Activated B cell treated with CpG ODN at 0.5 μM for 24 hours (primary cell): ENCODE measurements around the gene EPO. TPM values are rescaled to one million over a fixed set of nuclear protein-coding genes. Genes with fewer than 3 reads are reported as not detected.

Source experiments
- ATAC-seq: fragments of 200-7000 bp; cut with Tn5 transposase; one replicate; pipeline ENCODE4 v1.10.0; 2021; ENCODE audit warnings: low read depth, mild to moderate bottlenecking, moderate library complexity
- CTCF ChIA-PET: fragments of 350-600 bp; sonication (Branson Sonifier 250); formaldehyde crosslinking; loops from one replicate; lab custom pipeline; 2021; ENCODE audit warnings: antibody characterized with exemption; lab: Charles Lee
- POLR2A ChIA-PET: fragments of 350-600 bp; sonication (Branson Sonifier 250); formaldehyde crosslinking; loops from one replicate; lab custom pipeline; 2021; ENCODE audit warnings: antibody characterized with exemption; lab: Charles Lee
- DNase-seq: peaks from one replicate; pipeline ENCODE4 v3.0.0; 2022
- H3K27ac Mint-ChIP-seq: one replicate; pipeline ENCODE4 v1.8.0; 2020; ENCODE audit warnings: mixed read lengths
- H3K27me3 Mint-ChIP-seq: one replicate; pipeline ENCODE4 v1.8.0; 2021; ENCODE audit warnings: mixed read lengths
- H3K36me3 Mint-ChIP-seq: one replicate; pipeline ENCODE4 v1.8.0; 2021; ENCODE audit warnings: low read depth, mixed read lengths
- H3K4me1 Mint-ChIP-seq: one replicate; pipeline ENCODE4 v1.8.0; 2021; ENCODE audit warnings: mixed read lengths
- H3K4me3 Mint-ChIP-seq: one replicate; pipeline ENCODE4 v1.8.0; 2020; ENCODE audit warnings: mild to moderate bottlenecking, mixed read lengths
- H3K9me3 Mint-ChIP-seq: one replicate; pipeline ENCODE4 v1.8.0; 2020; ENCODE audit warnings: mixed read lengths
- CTCF ChIP-seq: fragments of 200-600 bp; IDR thresholded peaks from one replicate; pipeline ENCODE4 v1.8.0; 2022; ENCODE audit warnings: antibody characterized with exemption, mild to moderate bottlenecking
- intact Hi-C: fragments of 100-400 bp; cut with micrococcal nuclease; formaldehyde crosslinking; loops from one replicate; pipeline ENCODE4 v1.15.1; 2024
- total RNA-seq: library from RNA; stranded (reverse); gene quantifications from 2 replicates; pipeline ENCODE4 v1.2.3, GENCODE V29; 2022

EPO gene
- total RNA-seq, 1 donor from 2014 or later: not detected

- no peak overlapping the region for H3K27ac Mint-ChIP-seq
- H3K36me3 Mint-ChIP-seq: no peaks in the 10 kb centered on the region
- TF ChIP-seq CTCF: no peak
- CTCF ChIA-PET: interaction anchor here (0.5 kb wide), 1 partner anchor 470 kb away, joined by 4 read pairs; no protein-coding TSS in a partner anchor
- no peak for ATAC-seq
- intact Hi-C loops: no loop called here
- H3K4me3 Mint-ChIP-seq: no peak overlapping the region
- no peaks in the 10 kb centered on the region for H3K9me3 Mint-ChIP-seq
- POLR2A ChIA-PET: no interaction called here
- peaks cover 9% of the 10 kb centered on the region for H3K27me3 Mint-ChIP-seq
- H3K4me1 Mint-ChIP-seq: no peaks in the 10 kb centered on the region
- DNase-seq: no peak
Measured at GRCh38 chr7:100765250-100765649, 45.0 kb downstream of the EPO start.

GRCh38 chr7:100768784-100769183 lies 48.5 kb downstream of the EPO start:
- H3K4me3 Mint-ChIP-seq: no peak overlapping the region
- H3K27me3 Mint-ChIP-seq: peaks cover 9% of the 10 kb centered on the region
- H3K27ac Mint-ChIP-seq: no peak overlapping the region
- no peak for TF ChIP-seq CTCF
- no peaks in the 10 kb centered on the region for H3K36me3 Mint-ChIP-seq
- DNase-seq (no peak), ATAC-seq (no peak)
- no peaks in the 10 kb centered on the region for H3K4me1 Mint-ChIP-seq
- no peaks in the 10 kb centered on the region for H3K9me3 Mint-ChIP-seq
- POLR2A ChIA-PET: no interaction called here
- intact Hi-C loops: no loop called here
- CTCF ChIA-PET: no interaction called here

Other genes starting within 250 kb of the EPO start
- 60.2 and 68.7 TPM in 2 replicates for gene TSC22D4, start 241.3 kb upstream of the EPO start, total RNA-seq
- not detected in 2 replicates for gene NYAP1, start 236.5 kb upstream of the EPO start, total RNA-seq
- gene AGFG2, start 181.3 kb upstream of the EPO start, total RNA-seq: 9.5 and 10.8 TPM in 2 replicates
- gene SAP25, start 146.6 kb upstream of the EPO start, total RNA-seq: 13.8 and 24.1 TPM in 2 replicates
- gene LRCH4, start 134.3 kb upstream of the EPO start, total RNA-seq: 137 and 174 TPM in 2 replicates
- gene FBXO24, start 134.1 kb upstream of the EPO start, total RNA-seq: 0.29 and 1.9 TPM in 2 replicates
- 5.4 and 5.8 TPM in 2 replicates for gene PCOLCE, start 118.1 kb upstream of the EPO start, total RNA-seq
- 10.5 and 11.9 TPM in 2 replicates for gene MOSPD3, start 107.9 kb upstream of the EPO start, total RNA-seq
- 7.5 and 8.5 TPM in 2 replicates for gene TFR2, start 78.9 kb upstream of the EPO start, total RNA-seq
- not detected in 2 replicates for gene ACTL6B, start 64.0 kb upstream of the EPO start, total RNA-seq
- gene GNB2, start 46.7 kb upstream of the EPO start, total RNA-seq: 129 and 132 TPM in 2 replicates
- 66.5 and 76.6 TPM in 2 replicates for gene GIGYF1, start 26.2 kb upstream of the EPO start, total RNA-seq
- gene POP7, start 14.3 kb upstream of the EPO start, total RNA-seq: 21.5 and 21.7 TPM in 2 replicates
- gene ZAN, start 13.1 kb downstream of the EPO start, total RNA-seq: not detected in 2 replicates
- 2.5 and 4.1 TPM in 2 replicates for gene EPHB4, start 107.1 kb downstream of the EPO start, total RNA-seq
- 48.0 and 48.9 TPM in 2 replicates for gene SLC12A9, start 132.2 kb downstream of the EPO start, total RNA-seq
- gene TRIP6, start 146.9 kb downstream of the EPO start, total RNA-seq: 12.6 and 16.9 TPM in 2 replicates
- gene SRRT, start 154.6 kb downstream of the EPO start, total RNA-seq: 229 and 244 TPM in 2 replicates
- gene UFSP1, start 169.2 kb downstream of the EPO start, total RNA-seq: 3.4 and 4.5 TPM in 2 replicates
- 0.16 and 0.34 TPM in 2 replicates for gene ACHE, start 175.4 kb downstream of the EPO start, total RNA-seq
- not detected in 2 replicates for gene MUC3A, start 229.1 kb downstream of the EPO start, total RNA-seq
- gene MUC12, start 249.1 kb downstream of the EPO start, total RNA-seq: not detected in 2 replicates